HG03442 (cell line): ENCODE measurements around the gene TLE4.

Experiments
- ATAC-seq: cut with Tn5 transposase; IDR thresholded peaks from one replicate; pipeline ENCODE4 v1.9.1; 2021; ENCODE audit warnings: mild to moderate bottlenecking, moderate library complexity; ENCODE audit not compliant: unreplicated experiment

Gene TLE4

GRCh38 chr9:79570448-79571308 lies 1.1 kb upstream of the TLE4 start:
- ATAC-seq, result no peak

- ATAC-seq, result no peak
Measured at GRCh38 chr9:79572032-79572607, 355 bp downstream of the TLE4 start.

- no peak for ATAC-seq
Measured at GRCh38 chr9:79572608-79573411, 1.0 kb downstream of the TLE4 start.

- no peak for ATAC-seq
Measured at GRCh38 chr9:79573412-79573923, 1.7 kb downstream of the TLE4 start.

- no peak for ATAC-seq
Measured at GRCh38 chr9:79574136-79574535, 2.4 kb downstream of the TLE4 start.

- no peak for ATAC-seq
Measured at GRCh38 chr9:79574781-79575180, 3.0 kb downstream of the TLE4 start.

- ATAC-seq, result no peak
Measured at GRCh38 chr9:79575547-79575946, 3.8 kb downstream of the TLE4 start.

GRCh38 chr9:79577969-79578723 lies 6.4 kb downstream of the TLE4 start:
- no peak for ATAC-seq

- ATAC-seq, result no peak
Measured at GRCh38 chr9:79578891-79579290, 7.1 kb downstream of the TLE4 start.

- ATAC-seq, result no peak
Measured at GRCh38 chr9:79579624-79580023, 7.9 kb downstream of the TLE4 start.

- no peak for ATAC-seq
Measured at GRCh38 chr9:79580055-79580454, 8.3 kb downstream of the TLE4 start.

GRCh38 chr9:79581388-79581787 lies 9.6 kb downstream of the TLE4 start:
- ATAC-seq, result no peak

- ATAC-seq, result no peak
Measured at GRCh38 chr9:79581794-79582193, 10.0 kb downstream of the TLE4 start.

GRCh38 chr9:79583952-79584654 lies 12.3 kb downstream of the TLE4 start:
- ATAC-seq, result peak; percentile 88

- no peak for ATAC-seq
Measured at GRCh38 chr9:79584655-79584982, 12.9 kb downstream of the TLE4 start.

GRCh38 chr9:79588488-79589223 lies 16.9 kb downstream of the TLE4 start:
- ATAC-seq, result no peak

GRCh38 chr9:79591458-79591857 lies 19.7 kb downstream of the TLE4 start:
- no peak for ATAC-seq

- peak; percentile 59 for ATAC-seq
Measured at GRCh38 chr9:79592726-79593493, 21.1 kb downstream of the TLE4 start.
